Measurements from ENCODE around the gene CRAT. TPM values are rescaled to one million over a fixed set of nuclear protein-coding genes. Genes with fewer than 3 reads are reported as not detected.

CRAT gene
- polyA plus RNA-seq, 1 donor (not counting 4 experiments of a cell fraction or from before 2014, with no cell fraction given), result 6.5 TPM

GRCh38 chr9:129108083-129108804 is 2.3 kb downstream of the CRAT start:
- Histone ChIP-seq H3K27ac (ENCODE audit: control insufficient read depth, insufficient read depth, low read length) (no peak overlapping the region), H3K9me1 (ENCODE audit: control insufficient read depth, extremely low read depth, insufficient read depth, low read length) (no peaks in the 10 kb centered on the region), H3K9me3 (ENCODE audit: control insufficient read depth, low read depth, low read length) (no peaks in the 10 kb centered on the region), H3K36me3 (ENCODE audit: control insufficient read depth in 2 of 2, extremely low read depth in 1 of 2, insufficient read depth in 2 of 2, low read length in 2 of 2) (no peaks in the 10 kb centered on the region), H4K20me1 (ENCODE audit: control insufficient read depth, extremely low read depth, insufficient read depth, low read length) (no peaks in the 10 kb centered on the region), H3K4me3 (ENCODE audit: control insufficient read depth in 2 of 3, extremely low read depth in 1 of 3, insufficient read depth in 2 of 3, low read depth in 1 of 3, low read length in 3 of 3) (no peak overlapping the region), H3K4me1 (ENCODE audit: control insufficient read depth, extremely low read depth, insufficient read depth, low read length) (peaks cover 18% of the 10 kb centered on the region), H2AFZ (ENCODE audit: control insufficient read depth, low read length) (no peak overlapping the region), H3K27me3 (ENCODE audit: control insufficient read depth, extremely low read depth, insufficient read depth, low read length) (peaks cover 15% of the 10 kb centered on the region), H3K4me2 (ENCODE audit: control insufficient read depth, extremely low read depth, insufficient read depth, low read depth, low read length) (no peak overlapping the region), H3K79me2 (ENCODE audit: control insufficient read depth, insufficient read depth, low read length) (peaks cover 18% of the 10 kb centered on the region), H3K9ac (ENCODE audit: control insufficient read depth, extremely low read depth, insufficient read depth, low read length) (no peak overlapping the region)
- DNase-seq (ENCODE audit: low read depth, low spot score) (no peak), FAIRE-seq (no peak)
- dilution Hi-C loops (cut with MboI; ENCODE audit: extremely low pct_ligation_motif_present, low sequenced_read_pairs), result no loop called here
- TF ChIP-seq EZH2 (IDR thresholded peaks at IDR 0.05; ENCODE audit: low read length), result no peak
- no peak for TF ChIP-seq CTCF (optimal IDR thresholded peaks at IDR 0.05 in 1 of 3, IDR thresholded peaks at IDR 0.05 in 1 of 3, conservative IDR thresholded peaks at IDR 0.05 in 1 of 3; ENCODE audit: extremely low read depth in 1 of 3, insufficient read depth in 2 of 3, low read length in 3 of 3)

DNA sequence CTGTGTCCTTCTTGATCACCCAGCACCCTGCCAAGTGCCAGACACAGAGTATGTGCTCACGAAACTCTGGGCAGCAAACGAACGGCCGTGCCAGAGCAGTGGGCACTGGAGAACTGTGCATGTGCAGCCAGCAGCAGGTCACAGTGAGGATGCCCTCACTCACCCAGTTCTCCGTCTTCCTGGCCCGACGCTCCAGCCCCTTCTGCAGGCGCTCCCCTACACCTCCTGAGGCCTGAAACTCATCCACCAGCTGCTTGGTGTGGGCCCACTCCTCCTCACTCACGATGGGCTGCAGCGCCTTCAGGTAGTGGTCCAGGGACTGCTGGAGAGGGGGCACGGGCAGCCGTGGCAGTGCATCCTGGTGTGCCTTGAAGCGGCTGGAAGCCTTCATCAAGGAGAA is 2.9 kb downstream of the CRAT start:
- no peak overlapping the region for H3K4me2 ChIP-seq (ENCODE audit: control insufficient read depth, extremely low read depth, insufficient read depth, low read depth, low read length)
- H3K9me3 ChIP-seq (ENCODE audit: control insufficient read depth, low read depth, low read length), result no peaks in the 10 kb centered on the region
- H3K4me1 ChIP-seq (ENCODE audit: control insufficient read depth, extremely low read depth, insufficient read depth, low read length), result peaks cover 24% of the 10 kb centered on the region
- H3K9me1 ChIP-seq (ENCODE audit: control insufficient read depth, extremely low read depth, insufficient read depth, low read length), result no peaks in the 10 kb centered on the region
- no peak overlapping the region for H3K4me3 ChIP-seq (ENCODE audit: control insufficient read depth in 2 of 3, extremely low read depth in 1 of 3, insufficient read depth in 2 of 3, low read depth in 1 of 3, low read length in 3 of 3)
- dilution Hi-C loops (cut with MboI; ENCODE audit: extremely low pct_ligation_motif_present, low sequenced_read_pairs), result no loop called here
- H3K9ac ChIP-seq (ENCODE audit: control insufficient read depth, extremely low read depth, insufficient read depth, low read length), result no peak overlapping the region
- H3K36me3 ChIP-seq (ENCODE audit: control insufficient read depth in 2 of 2, extremely low read depth in 1 of 2, insufficient read depth in 2 of 2, low read length in 2 of 2), result no peaks in the 10 kb centered on the region
- FAIRE-seq (no peak), DNase-seq (ENCODE audit: low read depth, low spot score) (no peak)
- no peak for TF ChIP-seq CTCF (optimal IDR thresholded peaks at IDR 0.05 in 1 of 3, IDR thresholded peaks at IDR 0.05 in 1 of 3, conservative IDR thresholded peaks at IDR 0.05 in 1 of 3; ENCODE audit: extremely low read depth in 1 of 3, insufficient read depth in 2 of 3, low read length in 3 of 3)
- TF ChIP-seq EZH2 (IDR thresholded peaks at IDR 0.05; ENCODE audit: low read length), result no peak
- peaks cover 15% of the 10 kb centered on the region for H3K27me3 ChIP-seq (ENCODE audit: control insufficient read depth, extremely low read depth, insufficient read depth, low read length)
- no peaks in the 10 kb centered on the region for H4K20me1 ChIP-seq (ENCODE audit: control insufficient read depth, extremely low read depth, insufficient read depth, low read length)
- H3K79me2 ChIP-seq (ENCODE audit: control insufficient read depth, insufficient read depth, low read length), result peaks cover 13% of the 10 kb centered on the region
- no peak overlapping the region for H3K27ac ChIP-seq (ENCODE audit: control insufficient read depth, insufficient read depth, low read length)
- no peak overlapping the region for H2AFZ ChIP-seq (ENCODE audit: control insufficient read depth, low read length)

Measured in keratinocyte (primary cell).